ENCODE data around the gene PRX. TPM values are rescaled to one million over a fixed set of nuclear protein-coding genes. Genes with fewer than 3 reads are reported as not detected.

PRX gene
- total RNA-seq, 1 experiment from 2014 or later: 1.6 TPM

DNA sequence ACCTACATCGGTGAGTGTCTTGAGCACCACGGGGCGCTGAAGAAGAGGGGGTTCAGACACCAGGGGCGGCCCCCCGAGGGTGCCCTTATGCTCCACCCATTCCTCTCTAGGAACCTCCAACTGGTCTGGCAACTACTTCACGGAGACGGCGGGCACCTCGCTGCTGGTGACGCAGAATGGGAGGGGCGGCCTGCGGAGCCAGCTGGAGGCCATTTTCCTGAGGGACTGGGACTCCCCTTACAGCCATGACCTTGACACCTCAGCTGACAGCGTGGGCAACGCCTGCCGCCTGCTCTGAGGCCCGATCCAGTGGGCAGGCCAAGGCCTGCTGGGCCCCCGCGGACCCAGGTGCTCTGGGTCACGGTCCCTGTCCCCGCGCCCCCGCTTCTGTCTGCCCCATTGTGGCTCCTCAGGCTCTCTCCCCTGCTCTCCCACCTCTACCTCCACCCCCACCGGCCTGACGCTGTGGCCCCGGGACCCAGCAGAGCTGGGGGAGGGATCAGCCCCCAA lies 35.2 kb downstream of the PRX start:
- H3K9me3 Mint-ChIP-seq (ENCODE audit: low read depth, unreplicated experiment): no peaks in the 10 kb centered on the region
- CTCF ChIA-PET: no interaction called here
- intact Hi-C loops (cut with micrococcal nuclease; ENCODE audit: unreplicated experiment): no loop called here
- no peak for DNase-seq
- no peaks in the 10 kb centered on the region for H3K4me1 Mint-ChIP-seq (ENCODE audit: low read depth, unreplicated experiment)
- no peaks in the 10 kb centered on the region for H3K27me3 Mint-ChIP-seq (ENCODE audit: unreplicated experiment)
- no peak overlapping the region for H3K4me3 Mint-ChIP-seq (ENCODE audit: low read depth, unreplicated experiment)
- H3K36me3 Mint-ChIP-seq (ENCODE audit: insufficient read depth, unreplicated experiment): peaks cover 9% of the 10 kb centered on the region
- no peak overlapping the region for H3K27ac Mint-ChIP-seq (ENCODE audit: unreplicated experiment)
- BruUV-seq (replicated peaks): TSS peak; percentile 97
- TF ChIP-seq, protein P1, sequence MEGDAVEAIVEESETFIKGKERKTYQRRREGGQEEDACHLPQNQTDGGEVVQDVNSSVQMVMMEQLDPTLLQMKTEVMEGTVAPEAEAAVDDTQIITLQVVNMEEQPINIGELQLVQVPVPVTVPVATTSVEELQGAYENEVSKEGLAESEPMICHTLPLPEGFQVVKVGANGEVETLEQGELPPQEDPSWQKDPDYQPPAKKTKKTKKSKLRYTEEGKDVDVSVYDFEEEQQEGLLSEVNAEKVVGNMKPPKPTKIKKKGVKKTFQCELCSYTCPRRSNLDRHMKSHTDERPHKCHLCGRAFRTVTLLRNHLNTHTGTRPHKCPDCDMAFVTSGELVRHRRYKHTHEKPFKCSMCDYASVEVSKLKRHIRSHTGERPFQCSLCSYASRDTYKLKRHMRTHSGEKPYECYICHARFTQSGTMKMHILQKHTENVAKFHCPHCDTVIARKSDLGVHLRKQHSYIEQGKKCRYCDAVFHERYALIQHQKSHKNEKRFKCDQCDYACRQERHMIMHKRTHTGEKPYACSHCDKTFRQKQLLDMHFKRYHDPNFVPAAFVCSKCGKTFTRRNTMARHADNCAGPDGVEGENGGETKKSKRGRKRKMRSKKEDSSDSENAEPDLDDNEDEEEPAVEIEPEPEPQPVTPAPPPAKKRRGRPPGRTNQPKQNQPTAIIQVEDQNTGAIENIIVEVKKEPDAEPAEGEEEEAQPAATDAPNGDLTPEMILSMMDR (IDR thresholded peaks at IDR 0.05; ENCODE audit: unreplicated experiment): no peak

DNA sequence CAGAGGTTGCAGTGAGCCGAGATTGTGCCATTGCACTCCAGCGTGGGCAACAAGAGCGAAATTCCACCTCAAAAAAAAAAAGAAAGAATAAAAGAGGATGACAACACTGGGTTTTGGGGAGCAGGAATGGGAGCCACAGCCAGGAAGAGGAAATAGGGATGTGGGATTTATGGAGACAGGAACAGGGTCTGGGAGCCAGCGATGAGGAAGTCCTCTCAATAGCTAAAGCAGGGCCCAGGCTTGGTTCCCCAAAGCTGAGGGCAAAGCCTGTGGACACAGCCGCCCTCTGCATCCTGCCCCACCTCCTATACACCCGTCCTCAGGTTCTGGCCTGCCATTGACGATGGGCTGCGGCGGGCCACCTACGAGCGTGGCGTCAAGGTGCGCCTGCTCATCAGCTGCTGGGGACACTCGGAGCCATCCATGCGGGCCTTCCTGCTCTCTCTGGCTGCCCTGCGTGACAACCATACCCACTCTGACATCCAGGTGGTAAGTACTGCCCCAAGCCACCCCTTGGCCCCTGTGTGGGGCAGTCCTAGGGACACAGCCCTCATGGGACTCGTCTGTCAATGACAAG lies 36.8 kb downstream of the PRX start:
- CTCF ChIA-PET: interaction anchor here (0.6 kb wide), 1 partner anchor 92 kb away, joined by 3 read pairs; no protein-coding TSS in a partner anchor

DNA sequence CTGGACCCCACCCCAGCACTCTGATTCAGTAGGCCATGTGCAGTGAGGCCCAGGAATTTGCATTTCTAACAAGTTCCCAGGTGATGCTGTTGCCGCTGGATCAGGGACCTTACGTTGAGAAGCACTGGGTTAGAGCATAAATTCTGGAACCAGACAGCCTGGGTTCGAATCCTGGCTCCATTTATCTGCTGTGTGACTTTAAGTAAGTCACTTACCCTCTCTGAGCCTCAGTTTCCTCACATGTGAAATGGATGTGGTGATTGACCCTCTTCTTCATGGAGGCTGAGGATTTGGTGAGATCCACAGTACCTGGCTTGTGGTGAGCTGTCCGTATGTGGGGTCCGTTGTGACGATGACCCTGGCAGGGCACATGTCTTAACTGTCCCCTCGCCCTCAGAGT lies 39.1 kb downstream of the PRX start:
- no peak for DNase-seq
- Mint-ChIP-seq H3K27me3 (ENCODE audit: unreplicated experiment) (no peaks in the 10 kb centered on the region), H3K27ac (ENCODE audit: unreplicated experiment) (no peak overlapping the region), H3K9me3 (ENCODE audit: low read depth, unreplicated experiment) (no peaks in the 10 kb centered on the region), H3K4me3 (ENCODE audit: low read depth, unreplicated experiment) (no peak overlapping the region), H3K4me1 (ENCODE audit: low read depth, unreplicated experiment) (no peaks in the 10 kb centered on the region), H3K36me3 (ENCODE audit: insufficient read depth, unreplicated experiment) (peaks cover 19% of the 10 kb centered on the region)
- no TSS peak for BruUV-seq (replicated peaks)
- TF ChIP-seq, protein P1 (IDR thresholded peaks at IDR 0.05; ENCODE audit: unreplicated experiment): no peak
- intact Hi-C loops (cut with micrococcal nuclease; ENCODE audit: unreplicated experiment): no loop called here
- CTCF ChIA-PET: interaction anchor here (0.7 kb wide), 1 partner anchor 247 kb away, joined by 6 read pairs; no protein-coding TSS in a partner anchor

More for the DNA sequence above, 36.8 kb downstream of the PRX start:
- Mint-ChIP-seq H3K27ac (ENCODE audit: unreplicated experiment) (no peak overlapping the region), H3K4me3 (ENCODE audit: low read depth, unreplicated experiment) (no peak overlapping the region), H3K27me3 (ENCODE audit: unreplicated experiment) (no peaks in the 10 kb centered on the region), H3K36me3 (ENCODE audit: insufficient read depth, unreplicated experiment) (peaks cover 9% of the 10 kb centered on the region), H3K4me1 (ENCODE audit: low read depth, unreplicated experiment) (no peaks in the 10 kb centered on the region), H3K9me3 (ENCODE audit: low read depth, unreplicated experiment) (no peaks in the 10 kb centered on the region)
- TF ChIP-seq, protein P1 (IDR thresholded peaks at IDR 0.05; ENCODE audit: unreplicated experiment): no peak
- BruUV-seq (replicated peaks): no TSS peak
- intact Hi-C loops (cut with micrococcal nuclease; ENCODE audit: unreplicated experiment): no loop called here
- DNase-seq: no peak

DNA sequence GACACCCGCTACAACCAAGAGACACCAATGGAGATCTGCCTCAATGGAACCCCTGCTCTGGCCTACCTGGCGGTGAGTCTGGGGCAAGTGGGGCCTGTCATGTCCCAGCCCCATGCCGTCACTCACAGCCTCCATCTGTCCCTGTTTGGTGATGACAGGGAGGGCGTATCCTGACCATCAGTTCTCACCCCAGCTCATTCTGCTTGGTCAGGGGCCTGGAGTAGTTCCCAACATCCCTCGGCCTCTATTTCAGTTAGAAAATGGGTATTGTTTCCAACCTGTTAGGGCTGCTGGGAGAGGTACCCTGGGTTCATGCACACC lies 41.4 kb downstream of the PRX start:
- DNase-seq: no peak
- Mint-ChIP-seq H3K4me1 (ENCODE audit: low read depth, unreplicated experiment) (no peaks in the 10 kb centered on the region), H3K27me3 (ENCODE audit: unreplicated experiment) (no peaks in the 10 kb centered on the region), H3K4me3 (ENCODE audit: low read depth, unreplicated experiment) (no peak overlapping the region), H3K9me3 (ENCODE audit: low read depth, unreplicated experiment) (no peaks in the 10 kb centered on the region), H3K36me3 (ENCODE audit: insufficient read depth, unreplicated experiment) (peaks cover 28% of the 10 kb centered on the region), H3K27ac (ENCODE audit: unreplicated experiment) (no peak overlapping the region)
- CTCF ChIA-PET: interaction anchor here (0.6 to 1.0 kb wide), 2 partner anchors 22 to 23 kb away, joined by 3 to 5 read pairs; partner anchors contain the start of genes C19orf47 and PLD3
- no TSS peak for BruUV-seq (replicated peaks)
- intact Hi-C loops (cut with micrococcal nuclease; ENCODE audit: unreplicated experiment): no loop called here
- TF ChIP-seq, protein P1 (IDR thresholded peaks at IDR 0.05; ENCODE audit: unreplicated experiment): no peak

Data from Calu3 (cell line).